GM12874 (cell line): ENCODE results near the gene RINT1.

Source experiments
- TF ChIP-seq, protein P1 (sequence below): IDR thresholded peaks from 2 replicates; pipeline ENCODE4 v1.5.1; 2011; ENCODE audit warnings: low read depth, mild to moderate bottlenecking, control low read depth, low read length, moderate library complexity; ENCODE audit not compliant: insufficient read depth

The RINT1 gene

DNA sequence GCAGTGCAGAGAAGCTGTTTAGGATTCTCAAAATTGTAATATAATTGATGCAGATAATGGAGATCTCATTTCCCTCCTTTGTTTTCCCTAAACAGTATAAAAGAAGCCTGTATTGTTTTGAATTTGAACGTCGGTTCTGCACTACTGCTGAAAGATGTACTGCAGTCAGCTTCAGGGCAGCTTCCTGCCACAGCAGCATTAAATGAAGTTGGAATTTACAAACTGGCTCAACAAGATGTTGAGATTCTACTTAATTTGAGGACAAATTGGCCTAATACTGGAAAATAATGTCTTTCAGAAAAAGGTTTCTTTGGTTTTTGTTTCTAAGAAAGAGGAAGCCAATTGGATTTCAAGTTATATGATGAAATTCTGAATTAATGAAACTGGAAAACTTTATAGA lies 35.0 kb downstream of the RINT1 start:
- TF ChIP-seq, protein P1, sequence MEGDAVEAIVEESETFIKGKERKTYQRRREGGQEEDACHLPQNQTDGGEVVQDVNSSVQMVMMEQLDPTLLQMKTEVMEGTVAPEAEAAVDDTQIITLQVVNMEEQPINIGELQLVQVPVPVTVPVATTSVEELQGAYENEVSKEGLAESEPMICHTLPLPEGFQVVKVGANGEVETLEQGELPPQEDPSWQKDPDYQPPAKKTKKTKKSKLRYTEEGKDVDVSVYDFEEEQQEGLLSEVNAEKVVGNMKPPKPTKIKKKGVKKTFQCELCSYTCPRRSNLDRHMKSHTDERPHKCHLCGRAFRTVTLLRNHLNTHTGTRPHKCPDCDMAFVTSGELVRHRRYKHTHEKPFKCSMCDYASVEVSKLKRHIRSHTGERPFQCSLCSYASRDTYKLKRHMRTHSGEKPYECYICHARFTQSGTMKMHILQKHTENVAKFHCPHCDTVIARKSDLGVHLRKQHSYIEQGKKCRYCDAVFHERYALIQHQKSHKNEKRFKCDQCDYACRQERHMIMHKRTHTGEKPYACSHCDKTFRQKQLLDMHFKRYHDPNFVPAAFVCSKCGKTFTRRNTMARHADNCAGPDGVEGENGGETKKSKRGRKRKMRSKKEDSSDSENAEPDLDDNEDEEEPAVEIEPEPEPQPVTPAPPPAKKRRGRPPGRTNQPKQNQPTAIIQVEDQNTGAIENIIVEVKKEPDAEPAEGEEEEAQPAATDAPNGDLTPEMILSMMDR = no peak

DNA sequence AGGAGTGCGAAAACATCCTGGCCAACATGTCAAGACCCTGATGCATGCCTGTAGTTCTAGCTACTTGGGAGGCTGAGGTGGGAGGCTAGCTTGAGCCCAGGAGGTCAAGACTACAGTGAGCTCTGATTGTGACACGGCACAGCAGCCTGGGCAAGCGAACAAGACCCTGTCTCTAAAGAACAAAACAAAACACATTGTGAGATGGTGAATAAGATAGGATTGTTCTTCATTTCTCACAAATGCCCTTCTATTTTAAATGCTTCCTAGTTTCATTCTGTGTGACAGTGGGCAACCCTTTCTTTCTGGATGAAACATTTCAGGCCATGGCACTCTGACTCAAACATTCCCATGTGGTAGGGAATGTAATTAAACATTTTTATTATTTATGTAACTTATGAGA lies 35.8 kb downstream of the RINT1 start:
- TF ChIP-seq, protein P1 = no peak

DNA sequence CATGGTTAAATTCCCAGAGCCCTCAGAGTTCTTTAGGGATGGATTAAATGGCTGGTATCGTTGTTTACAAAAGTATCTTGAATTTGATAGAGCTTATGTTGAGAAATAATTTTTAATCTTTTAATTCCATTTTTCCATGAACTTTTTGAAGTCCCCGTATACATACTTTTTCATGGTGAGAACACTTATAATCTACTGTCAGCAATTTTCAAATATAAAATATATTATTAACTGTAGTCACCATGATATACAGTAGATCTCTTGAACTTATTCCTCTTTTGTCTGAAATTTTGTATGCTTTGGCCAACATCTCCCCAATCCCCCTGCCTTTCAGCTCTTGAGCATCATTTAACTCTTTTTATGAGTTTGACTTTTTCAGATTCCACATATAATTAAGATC lies 39.9 kb downstream of the RINT1 start:
- TF ChIP-seq, protein P1 = no peak

DNA sequence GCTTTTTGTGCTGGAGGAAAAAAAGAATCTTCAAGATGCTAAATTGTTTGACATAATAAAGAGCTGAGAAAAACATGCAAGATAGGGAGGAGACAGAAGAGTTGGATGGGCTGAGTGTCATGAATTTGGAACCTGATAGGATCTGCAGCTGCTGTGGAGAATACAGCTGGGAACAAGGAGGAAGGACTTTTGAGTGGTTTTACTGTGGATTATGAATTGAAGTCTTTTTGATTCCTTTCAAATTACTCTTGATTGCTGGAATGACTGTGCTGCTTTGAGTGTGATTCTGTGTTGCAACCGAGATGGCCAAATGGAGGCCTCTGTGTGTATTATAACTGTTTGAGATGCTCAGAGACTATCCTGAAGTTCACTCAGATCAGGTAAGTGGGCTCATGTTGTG lies 45.2 kb downstream of the RINT1 start:
- TF ChIP-seq, protein P1 = no peak

DNA sequence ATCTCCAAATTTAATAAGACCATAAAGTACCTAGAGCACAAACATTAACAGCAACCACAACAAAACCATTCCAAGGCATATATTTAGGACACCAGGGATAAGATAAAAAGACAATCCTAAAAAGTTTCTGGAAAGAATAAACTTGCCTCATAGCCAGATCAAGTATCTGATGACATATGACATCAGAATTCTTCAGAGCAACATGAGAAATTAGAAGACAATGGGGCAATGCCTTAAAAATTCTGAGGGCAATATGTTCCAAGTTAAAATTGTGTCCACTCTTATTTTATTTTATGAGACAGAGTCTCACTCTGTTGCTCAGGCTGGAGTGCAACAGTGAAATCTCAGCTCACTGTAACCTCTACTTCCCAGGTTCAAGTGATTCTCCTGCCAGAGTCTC lies 46.5 kb downstream of the RINT1 start:
- TF ChIP-seq, protein P1 = no peak

DNA sequence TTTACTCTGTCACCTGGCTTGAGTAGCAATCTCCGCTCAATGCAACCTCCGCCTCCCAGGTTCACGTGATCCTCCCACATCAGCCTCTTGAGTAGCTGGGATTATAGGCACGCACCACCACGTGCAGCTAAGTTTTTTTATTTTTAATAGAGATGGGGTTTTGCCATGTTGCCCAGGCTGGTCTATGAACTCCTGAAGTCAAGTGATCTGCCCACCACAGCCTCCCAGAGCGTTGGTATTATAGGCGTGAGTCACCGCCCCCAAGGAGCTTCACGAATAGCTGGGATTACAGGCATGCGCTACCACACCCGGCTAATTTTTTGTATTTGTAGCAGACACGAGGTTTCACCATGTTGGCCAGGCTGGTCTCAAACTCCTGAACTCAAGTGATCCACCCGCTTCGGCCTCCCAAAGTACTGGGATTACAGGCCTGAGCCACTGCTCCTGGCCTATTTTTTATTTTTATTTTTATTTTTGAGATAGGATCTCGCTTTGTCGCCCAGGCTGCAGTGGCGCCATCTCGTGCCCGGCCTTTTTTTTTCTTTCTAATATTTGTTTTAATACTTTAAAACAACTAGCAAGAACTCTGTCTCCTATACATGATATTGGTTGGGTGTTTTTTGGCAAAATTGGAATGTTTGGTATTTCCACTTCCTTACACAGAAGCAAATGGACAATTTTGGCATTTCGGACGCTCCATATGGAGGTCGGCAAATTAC lies 48.2 kb downstream of the RINT1 start:
- TF ChIP-seq, protein P1 = no peak

DNA sequence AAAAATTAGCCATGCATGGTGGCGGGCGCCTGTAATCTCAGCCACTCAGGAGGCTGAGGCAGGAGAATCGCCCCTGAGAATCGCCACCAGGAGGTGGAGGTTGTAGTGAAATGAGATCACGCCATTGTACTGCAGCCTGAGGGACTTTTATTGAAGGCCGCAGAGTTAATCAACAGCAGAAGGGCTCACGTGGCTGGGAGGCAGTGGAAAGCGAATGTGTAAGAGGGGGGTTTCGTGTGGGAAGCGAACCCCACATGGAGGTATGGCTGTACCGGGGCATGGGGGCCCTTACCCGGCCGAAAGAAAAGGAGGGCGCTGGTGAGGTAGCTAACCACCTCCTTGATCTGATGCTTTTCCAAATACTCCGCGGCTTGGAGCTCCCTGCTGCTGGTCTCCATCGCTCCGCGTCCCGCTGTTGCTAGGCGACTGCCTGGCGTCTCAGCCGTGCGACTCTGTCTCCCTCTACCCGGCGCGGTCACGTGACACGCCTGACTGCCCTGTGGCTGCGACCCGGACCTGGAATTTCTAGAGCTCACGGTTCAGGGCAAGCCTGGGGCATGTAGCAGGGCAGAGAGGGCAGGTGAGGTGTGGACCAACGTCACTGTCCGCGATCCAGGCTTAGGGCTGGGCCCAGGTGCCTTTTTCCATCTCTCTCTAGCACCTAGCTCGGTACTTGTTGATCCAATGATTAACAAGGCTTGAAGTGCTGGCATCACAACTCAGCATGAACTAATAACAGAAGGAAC lies 49.2 kb downstream of the RINT1 start, which contains the start of gene EFCAB10:
Gene EFCAB10, minus strand, starts transcription at position 428 of the 746 bp plus-strand sequence. Its CDS starts 30 bp downstream, at position 398.
- TF ChIP-seq, protein P1 = no peak
